ENCODE results near the gene KRT17. TPM values are rescaled to one million over a fixed set of nuclear protein-coding genes. Genes with fewer than 3 reads are reported as not detected.

KRT17 gene
- total RNA-seq, 2 experiments from 2014 or later: not detected

- Mint-ChIP-seq H3K4me1 (ENCODE audit: low read depth) (no peaks in the 10 kb centered on the region), H3K27ac (no peak overlapping the region), H3K27me3 (no peaks in the 10 kb centered on the region), H3K4me3 (no peak overlapping the region), H3K9me3 (no peaks in the 10 kb centered on the region), H3K36me3 (ENCODE audit: low read depth) (no peaks in the 10 kb centered on the region)
- ChIA-PET POLR2A (no interaction called here), CTCF (no interaction called here)
- H3K27me3 ChIP-seq (ENCODE audit: control insufficient read depth in 1 of 2, insufficient read depth in 2 of 2, low read length in 2 of 2): no peaks in the 10 kb centered on the region
- no peaks in the 10 kb centered on the region for H3K36me3 ChIP-seq (ENCODE audit: insufficient read depth, low read length)
- no peak for TF ChIP-seq CTCF (IDR thresholded peaks at IDR 0.05)
- no peaks in the 10 kb centered on the region for H3K4me1 ChIP-seq (ENCODE audit: insufficient read depth, low read length)
- DNase-seq (no peak), ATAC-seq (ENCODE audit: poor library complexity) (no peak)
- no peaks in the 10 kb centered on the region for H3K9me3 ChIP-seq (ENCODE audit: control insufficient read depth in 1 of 2, insufficient read depth in 1 of 2, low read length in 2 of 2)
- intact Hi-C loops (cut with DNase I, micrococcal nuclease): no loop called here
- no peak overlapping the region for H3K27ac ChIP-seq (ENCODE audit: low read depth in 1 of 2, low read length in 2 of 2)
- H3K4me3 ChIP-seq (ENCODE audit: low read length): no peak overlapping the region
Observed at GRCh38 chr17:41633556-41634199, 9.3 kb upstream of the KRT17 start.

GRCh38 chr17:41632482-41633105, 8.2 kb upstream of the KRT17 start:
- ATAC-seq (ENCODE audit: poor library complexity): no peak
- no peak for DNase-seq
- H3K36me3 Mint-ChIP-seq (ENCODE audit: low read depth): no peaks in the 10 kb centered on the region

DNA sequence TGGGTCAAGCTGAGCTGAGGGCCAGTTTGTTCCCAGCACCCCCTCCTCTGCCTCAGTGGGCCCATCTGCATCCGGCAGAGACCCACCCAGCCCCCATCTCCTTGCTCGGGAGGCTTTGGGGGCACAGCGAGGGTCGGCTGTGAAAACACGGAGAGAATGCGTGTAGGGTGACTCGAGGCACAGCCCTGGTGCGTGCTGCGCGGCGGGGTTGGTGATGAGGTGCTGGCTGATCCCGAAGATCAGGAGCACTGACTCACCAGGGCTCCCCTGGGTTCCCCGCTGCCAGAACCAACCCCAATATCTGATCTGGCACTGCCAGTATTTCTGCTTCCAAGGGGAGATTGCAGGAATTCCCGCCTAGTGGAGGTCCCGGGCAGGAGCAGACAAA, 7.5 kb upstream of the KRT17 start:
- Histone ChIP-seq H3K4me3 (ENCODE audit: low read length) (no peak overlapping the region), H3K27ac (ENCODE audit: low read depth in 1 of 2, low read length in 2 of 2) (no peak overlapping the region), H3K27me3 (ENCODE audit: control insufficient read depth in 1 of 2, insufficient read depth in 2 of 2, low read length in 2 of 2) (no peaks in the 10 kb centered on the region), H3K4me1 (ENCODE audit: insufficient read depth, low read length) (no peaks in the 10 kb centered on the region), H3K9me3 (ENCODE audit: control insufficient read depth in 1 of 2, insufficient read depth in 1 of 2, low read length in 2 of 2) (no peaks in the 10 kb centered on the region), H3K36me3 (ENCODE audit: insufficient read depth, low read length) (no peaks in the 10 kb centered on the region)
- POLR2A ChIA-PET: no interaction called here
- no peak for ATAC-seq (ENCODE audit: poor library complexity)
- CTCF ChIA-PET: no interaction called here
- no peaks in the 10 kb centered on the region for H3K9me3 Mint-ChIP-seq
- peaks cover 5% of the 10 kb centered on the region for H3K27me3 Mint-ChIP-seq
- no peaks in the 10 kb centered on the region for H3K36me3 Mint-ChIP-seq (ENCODE audit: low read depth)
- TF ChIP-seq CTCF (IDR thresholded peaks at IDR 0.05): no peak
- H3K27ac Mint-ChIP-seq: no peak overlapping the region
- no peak for DNase-seq
- intact Hi-C loops (cut with DNase I, micrococcal nuclease): no loop called here
- H3K4me1 Mint-ChIP-seq (ENCODE audit: low read depth): no peaks in the 10 kb centered on the region
- H3K4me3 Mint-ChIP-seq: no peak overlapping the region

More at GRCh38 chr17:41632482-41633105, 8.2 kb upstream of the KRT17 start:
- Histone ChIP-seq H3K9me3 (ENCODE audit: control insufficient read depth in 1 of 2, insufficient read depth in 1 of 2, low read length in 2 of 2) (no peaks in the 10 kb centered on the region), H3K36me3 (ENCODE audit: insufficient read depth, low read length) (no peaks in the 10 kb centered on the region), H3K27me3 (ENCODE audit: control insufficient read depth in 1 of 2, insufficient read depth in 2 of 2, low read length in 2 of 2) (no peaks in the 10 kb centered on the region), H3K27ac (ENCODE audit: low read depth in 1 of 2, low read length in 2 of 2) (no peak overlapping the region), H3K4me1 (ENCODE audit: insufficient read depth, low read length) (no peaks in the 10 kb centered on the region), H3K4me3 (ENCODE audit: low read length) (no peak overlapping the region)
- Mint-ChIP-seq H3K4me1 (ENCODE audit: low read depth) (no peaks in the 10 kb centered on the region), H3K9me3 (no peaks in the 10 kb centered on the region), H3K4me3 (no peak overlapping the region), H3K27me3 (no peaks in the 10 kb centered on the region), H3K27ac (no peak overlapping the region)
- CTCF ChIA-PET: no interaction called here
- no peak for TF ChIP-seq CTCF (IDR thresholded peaks at IDR 0.05)
- intact Hi-C loops (cut with DNase I, micrococcal nuclease): no loop called here
- POLR2A ChIA-PET: no interaction called here

Data from CD4-positive, alpha-beta T cell (primary cell).